K562 (cell line): Measurements from ENCODE around the gene SERPINE2.

Experiments
- FOS ChIP-seq: IDR thresholded peaks from 3 replicates; pipeline ENCODE4 v1.6.1; 2011; ENCODE audit not compliant: insufficient read length; ENCODE audit errors: extremely low read depth
- HDAC2 ChIP-seq: fragments of 450-650 bp; IDR thresholded peaks from 2 replicates; pipeline ENCODE4 v1.6.1; 2016; ENCODE audit warnings: mild to moderate bottlenecking
- ZNF121 ChIP-seq: sonication (generic); formaldehyde crosslinking; conservative IDR thresholded peaks from 2 replicates; pipeline ENCODE4 v1.8.0; 2022; ENCODE audit warnings: missing genetic modification reagents

GRCh38 chr2:223934870-223935269, 104.2 kb downstream of the SERPINE2 start:
- no peak for TF ChIP-seq FOS
- TF ChIP-seq ZNF121 (CRISPR knock-in tag): no peak
- no peak for TF ChIP-seq HDAC2
